SU-DHL-6 (cell line): ENCODE measurements around the gene ANKS1B.

Experiments used
- H2AFZ ChIP-seq: fragments of 200-600 bp; sonication (generic); 2 replicates; pipeline ENCODE4 v1.6.1; 2014; ENCODE audit warnings: low read depth, mild to moderate bottlenecking, moderate library complexity, mixed read lengths, antibody characterized with exemption, low read length; ENCODE audit not compliant: severe bottlenecking
- H3F3A ChIP-seq: fragments of 200-600 bp; shearing (Covaris generic); 2 replicates; pipeline ENCODE4 v1.6.0; 2016; ENCODE audit warnings: antibody characterized with exemption, mild to moderate bottlenecking; ENCODE audit not compliant: insufficient read depth
- H3K27ac ChIP-seq: fragments of 200-600 bp; sonication (generic); 2 replicates; pipeline ENCODE4 v1.5.1; 2016; ENCODE audit warnings: low read depth, mild to moderate bottlenecking, low read length, moderate library complexity, mixed read lengths
- H3K27me3 ChIP-seq: fragments of 200-600 bp; sonication (generic), shearing (Covaris generic); 2 replicates; pipeline ENCODE4 v1.6.0; 2014; ENCODE audit warnings: mild to moderate bottlenecking, low read length
- H3K36me3 ChIP-seq: fragments of 200-600 bp; sonication (generic); 2 replicates; pipeline ENCODE4 v1.6.1; 2014; ENCODE audit warnings: mild to moderate bottlenecking, low read length, mixed read lengths
- H3K4me2 ChIP-seq: fragments of 300-600, 200-600 bp; shearing (Covaris generic), sonication (generic); 2 replicates; pipeline ENCODE4 v1.6.0; 2014; ENCODE audit warnings: low read length, low read depth, mild to moderate bottlenecking; ENCODE audit not compliant: poor library complexity, severe bottlenecking
- H3K4me3 ChIP-seq: fragments of 200-600 bp; sonication (generic); 2 replicates; pipeline ENCODE4 v1.5.1; 2014; ENCODE audit warnings: antibody characterized with exemption, low read length, mild to moderate bottlenecking, mixed read lengths; ENCODE audit not compliant: insufficient read depth, poor library complexity, severe bottlenecking
- H3K79me2 ChIP-seq: fragments of 200-600 bp; sonication (generic); 2 replicates; pipeline ENCODE4 v1.6.1; 2014; ENCODE audit warnings: mild to moderate bottlenecking, low read length, moderate library complexity; ENCODE audit not compliant: insufficient read depth
- H3K9ac ChIP-seq: fragments of 200-600 bp; sonication (generic); 2 replicates; pipeline ENCODE4 v1.7.0; 2014; ENCODE audit warnings: mild to moderate bottlenecking, low read length
- H3K9me2 ChIP-seq: fragments of 200-600 bp; sonication (generic); replicated peaks from 2 replicates; pipeline ENCODE4 v1.6.1; 2014; ENCODE audit warnings: low read length; ENCODE audit not compliant: insufficient read depth
- H3K9me3 ChIP-seq: fragments of 200-600 bp; sonication (generic); 2 replicates; pipeline ENCODE4 v1.6.1; 2014; ENCODE audit warnings: low read length, mixed read lengths; ENCODE audit not compliant: insufficient read depth
- H4K20me1 ChIP-seq: fragments of 200-600 bp; sonication (generic); 2 replicates; pipeline ENCODE4 v1.6.1; 2014; ENCODE audit warnings: low read depth, mild to moderate bottlenecking, antibody characterized with exemption, low read length, moderate library complexity, mixed read lengths
- EZH2phosphoT487 ChIP-seq: fragments of 200-600 bp; sonication (generic), shearing (Covaris generic); conservative IDR thresholded peaks from 2 replicates; pipeline ENCODE4 v1.6.1; 2018; ENCODE audit warnings: mild to moderate bottlenecking, antibody characterized with exemption, low read length, moderate library complexity, mixed read lengths
- TF ChIP-seq, protein P1 (sequence below): fragments of 200-600 bp; sonication (generic); IDR thresholded peaks from one replicate; pipeline ENCODE4 v1.5.1; 2017; ENCODE audit warnings: antibody characterized with exemption, mild to moderate bottlenecking, low read length, moderate library complexity; ENCODE audit not compliant: insufficient read depth, poor library complexity, severe bottlenecking

Gene ANKS1B

DNA sequence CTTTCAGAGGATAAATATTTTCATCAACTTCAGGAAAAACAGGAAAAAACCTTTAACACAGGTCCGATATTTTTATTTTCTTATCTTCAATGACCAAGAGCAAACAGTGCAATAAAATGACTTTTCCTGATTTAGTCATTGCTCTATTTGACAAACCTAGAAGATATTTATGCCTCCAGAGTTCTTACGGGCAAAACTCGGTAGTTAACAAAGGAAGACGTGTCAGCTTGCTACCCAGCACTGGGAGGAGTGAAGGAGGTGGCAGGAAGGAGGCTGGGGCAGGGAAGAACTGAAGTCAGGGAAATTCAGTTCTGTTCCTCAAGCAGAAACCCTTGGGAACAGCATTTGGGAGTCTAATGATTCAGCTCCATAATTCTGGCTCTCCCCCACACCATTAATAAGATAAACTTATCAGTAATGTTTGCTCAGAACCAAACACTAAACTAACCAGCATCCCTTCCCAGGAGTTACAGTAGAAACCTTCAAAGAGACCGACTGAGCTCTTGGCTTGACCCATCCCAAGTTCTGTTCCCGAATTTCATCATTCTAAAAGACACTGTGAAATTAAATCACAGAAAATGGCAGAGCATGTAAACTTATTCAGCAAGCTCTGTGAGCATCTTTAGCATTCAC lies 1176.4 kb downstream of the ANKS1B start:
- Histone ChIP-seq H3K79me2 (no peaks in the 10 kb centered on the region), H3K4me3 (no peak overlapping the region), H3K9ac (no peak overlapping the region), H3F3A (no peaks in the 10 kb centered on the region), H4K20me1 (no peaks in the 10 kb centered on the region), H3K36me3 (no peaks in the 10 kb centered on the region), H3K4me2 (no peak overlapping the region), H3K9me3 (no peaks in the 10 kb centered on the region), H3K27me3 (no peaks in the 10 kb centered on the region), H3K9me2 (no peaks in the 10 kb centered on the region), H3K27ac (no peak overlapping the region), H2AFZ (no peak overlapping the region)
- TF ChIP-seq, protein P1, sequence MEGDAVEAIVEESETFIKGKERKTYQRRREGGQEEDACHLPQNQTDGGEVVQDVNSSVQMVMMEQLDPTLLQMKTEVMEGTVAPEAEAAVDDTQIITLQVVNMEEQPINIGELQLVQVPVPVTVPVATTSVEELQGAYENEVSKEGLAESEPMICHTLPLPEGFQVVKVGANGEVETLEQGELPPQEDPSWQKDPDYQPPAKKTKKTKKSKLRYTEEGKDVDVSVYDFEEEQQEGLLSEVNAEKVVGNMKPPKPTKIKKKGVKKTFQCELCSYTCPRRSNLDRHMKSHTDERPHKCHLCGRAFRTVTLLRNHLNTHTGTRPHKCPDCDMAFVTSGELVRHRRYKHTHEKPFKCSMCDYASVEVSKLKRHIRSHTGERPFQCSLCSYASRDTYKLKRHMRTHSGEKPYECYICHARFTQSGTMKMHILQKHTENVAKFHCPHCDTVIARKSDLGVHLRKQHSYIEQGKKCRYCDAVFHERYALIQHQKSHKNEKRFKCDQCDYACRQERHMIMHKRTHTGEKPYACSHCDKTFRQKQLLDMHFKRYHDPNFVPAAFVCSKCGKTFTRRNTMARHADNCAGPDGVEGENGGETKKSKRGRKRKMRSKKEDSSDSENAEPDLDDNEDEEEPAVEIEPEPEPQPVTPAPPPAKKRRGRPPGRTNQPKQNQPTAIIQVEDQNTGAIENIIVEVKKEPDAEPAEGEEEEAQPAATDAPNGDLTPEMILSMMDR, result no peak
- no peak for TF ChIP-seq EZH2phosphoT487

DNA sequence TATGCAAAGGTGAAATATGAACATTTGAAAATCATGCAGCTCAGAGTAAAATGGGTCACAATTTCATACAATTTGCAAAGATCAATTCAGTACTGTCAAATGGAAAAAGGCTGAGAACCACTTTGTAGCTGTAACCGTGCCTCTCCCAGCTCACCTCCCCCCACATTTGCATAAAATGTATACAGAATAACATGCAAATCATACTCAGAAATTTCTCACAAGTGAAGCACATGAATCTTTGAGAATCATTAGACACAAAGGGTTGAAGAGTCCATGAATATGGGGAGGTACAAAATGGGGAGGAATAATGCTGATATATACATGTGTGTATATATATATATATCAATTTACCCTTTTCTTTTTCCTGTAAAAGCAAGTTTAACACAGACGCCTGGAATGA lies 1177.5 kb downstream of the ANKS1B start:
- no peak overlapping the region for H3K4me3 ChIP-seq

DNA sequence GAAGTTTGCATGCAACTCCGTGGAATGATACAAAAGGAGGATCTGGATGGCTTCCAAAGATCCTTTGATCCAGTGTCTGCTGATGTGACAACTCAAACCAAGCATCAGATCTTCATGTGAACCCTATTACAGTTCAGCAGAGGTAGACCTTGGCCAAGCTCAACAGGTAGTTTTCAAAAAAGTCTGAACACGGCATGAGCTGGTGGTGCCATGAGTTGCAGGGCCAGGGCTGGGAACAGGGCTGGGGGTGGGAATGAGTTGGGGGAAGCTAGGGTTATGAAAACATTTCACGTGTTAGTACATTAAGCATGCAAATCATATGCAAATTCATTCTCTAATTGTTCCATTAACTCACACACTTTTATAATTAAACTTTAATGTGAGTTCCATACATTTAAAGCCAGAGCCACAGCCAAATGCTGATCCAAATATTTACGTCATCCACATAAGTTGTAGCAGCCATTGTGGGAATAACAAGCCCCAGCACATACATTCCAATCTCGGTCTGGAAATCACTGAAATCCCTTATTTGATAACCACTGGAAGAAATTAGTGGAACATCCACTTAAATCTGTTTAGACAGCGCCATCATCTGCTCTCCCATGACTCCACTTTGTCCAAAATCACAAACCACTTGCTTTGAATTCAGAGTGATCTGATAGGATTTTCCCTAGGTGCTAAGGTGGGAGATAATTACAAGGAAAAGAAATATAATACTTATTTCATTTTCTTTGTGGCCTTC lies 1181.1 kb downstream of the ANKS1B start:
- no peaks in the 10 kb centered on the region for H3K27me3 ChIP-seq

More for the DNA sequence above, 1177.5 kb downstream of the ANKS1B start:
- Histone ChIP-seq H3K36me3 (no peaks in the 10 kb centered on the region), H3K27ac (no peak overlapping the region), H2AFZ (no peak overlapping the region), H3K4me2 (no peak overlapping the region), H3K79me2 (no peaks in the 10 kb centered on the region), H3F3A (no peaks in the 10 kb centered on the region), H3K9me3 (no peaks in the 10 kb centered on the region), H3K27me3 (no peaks in the 10 kb centered on the region), H4K20me1 (no peaks in the 10 kb centered on the region), H3K9me2 (no peaks in the 10 kb centered on the region), H3K9ac (no peak overlapping the region)
- TF ChIP-seq EZH2phosphoT487, result no peak
- TF ChIP-seq, protein P1, result no peak

More for the DNA sequence above, 1181.1 kb downstream of the ANKS1B start:
- Histone ChIP-seq H3K27ac (no peak overlapping the region), H3K36me3 (no peaks in the 10 kb centered on the region), H3K4me2 (no peak overlapping the region), H2AFZ (no peak overlapping the region), H3K9me3 (no peaks in the 10 kb centered on the region), H3K79me2 (no peaks in the 10 kb centered on the region), H3K9ac (no peak overlapping the region), H4K20me1 (no peaks in the 10 kb centered on the region), H3K9me2 (no peaks in the 10 kb centered on the region), H3K4me3 (no peak overlapping the region), H3F3A (no peaks in the 10 kb centered on the region)
- no peak for TF ChIP-seq EZH2phosphoT487
- TF ChIP-seq, protein P1, result no peak
